ENCODE results near the gene EPAS1. TPM values are rescaled to one million over a fixed set of nuclear protein-coding genes. Genes with fewer than 3 reads are reported as not detected.

The EPAS1 gene
- total and polyA plus RNA-seq, 2 of the 13 experiments (the other 11 are each of a cell fraction or from before 2014, with no cell fraction given) = 47.1 to 182 TPM

DNA sequence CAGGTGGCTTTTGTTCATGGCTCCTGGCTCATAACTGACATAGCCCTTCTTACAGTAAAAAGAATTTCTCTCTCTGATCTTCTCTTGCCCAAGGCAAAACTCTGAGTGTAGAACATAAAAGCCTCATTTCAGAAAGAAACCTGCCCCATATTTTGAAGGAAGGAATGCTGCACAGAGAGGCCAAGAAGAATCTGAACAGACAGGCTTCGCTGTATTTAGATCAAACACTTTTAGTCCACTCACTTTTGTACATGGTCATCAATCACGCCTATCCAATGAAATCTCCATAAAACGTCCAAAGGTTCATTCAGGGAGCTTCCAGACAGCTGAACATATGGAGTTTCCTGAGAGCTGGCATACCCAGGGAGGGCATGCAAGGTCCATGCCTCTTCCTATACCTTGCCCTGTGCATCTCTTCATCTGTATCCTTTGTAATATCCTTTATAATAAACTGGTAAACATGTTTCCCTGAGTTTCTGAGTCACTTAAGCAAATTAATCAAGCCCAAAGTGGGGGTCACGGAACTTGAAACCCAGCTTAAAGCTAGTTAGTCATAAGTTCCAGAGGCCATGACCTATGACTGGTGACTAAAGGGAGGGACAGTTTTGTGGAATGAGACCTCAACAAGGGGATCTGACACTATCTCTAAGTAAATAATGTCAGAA, 119.7 kb downstream of the EPAS1 start (continued):
- TF ChIP-seq, protein P1, sequence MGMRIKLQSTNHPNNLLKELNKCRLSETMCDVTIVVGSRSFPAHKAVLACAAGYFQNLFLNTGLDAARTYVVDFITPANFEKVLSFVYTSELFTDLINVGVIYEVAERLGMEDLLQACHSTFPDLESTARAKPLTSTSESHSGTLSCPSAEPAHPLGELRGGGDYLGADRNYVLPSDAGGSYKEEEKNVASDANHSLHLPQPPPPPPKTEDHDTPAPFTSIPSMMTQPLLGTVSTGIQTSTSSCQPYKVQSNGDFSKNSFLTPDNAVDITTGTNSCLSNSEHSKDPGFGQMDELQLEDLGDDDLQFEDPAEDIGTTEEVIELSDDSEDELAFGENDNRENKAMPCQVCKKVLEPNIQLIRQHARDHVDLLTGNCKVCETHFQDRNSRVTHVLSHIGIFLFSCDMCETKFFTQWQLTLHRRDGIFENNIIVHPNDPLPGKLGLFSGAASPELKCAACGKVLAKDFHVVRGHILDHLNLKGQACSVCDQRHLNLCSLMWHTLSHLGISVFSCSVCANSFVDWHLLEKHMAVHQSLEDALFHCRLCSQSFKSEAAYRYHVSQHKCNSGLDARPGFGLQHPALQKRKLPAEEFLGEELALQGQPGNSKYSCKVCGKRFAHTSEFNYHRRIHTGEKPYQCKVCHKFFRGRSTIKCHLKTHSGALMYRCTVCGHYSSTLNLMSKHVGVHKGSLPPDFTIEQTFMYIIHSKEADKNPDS (CRISPR knock-in tag; IDR thresholded peaks at IDR 0.05) = no peak
- TF ChIP-seq, protein P2, sequence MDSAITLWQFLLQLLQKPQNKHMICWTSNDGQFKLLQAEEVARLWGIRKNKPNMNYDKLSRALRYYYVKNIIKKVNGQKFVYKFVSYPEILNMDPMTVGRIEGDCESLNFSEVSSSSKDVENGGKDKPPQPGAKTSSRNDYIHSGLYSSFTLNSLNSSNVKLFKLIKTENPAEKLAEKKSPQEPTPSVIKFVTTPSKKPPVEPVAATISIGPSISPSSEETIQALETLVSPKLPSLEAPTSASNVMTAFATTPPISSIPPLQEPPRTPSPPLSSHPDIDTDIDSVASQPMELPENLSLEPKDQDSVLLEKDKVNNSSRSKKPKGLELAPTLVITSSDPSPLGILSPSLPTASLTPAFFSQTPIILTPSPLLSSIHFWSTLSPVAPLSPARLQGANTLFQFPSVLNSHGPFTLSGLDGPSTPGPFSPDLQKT (CRISPR knock-in tag; IDR thresholded peaks at IDR 0.05; ENCODE audit: borderline replicate concordance) = no peak
- peak; percentile 74; the same call in 1 of the 2 replicates for TF ChIP-seq FOSL1 (CRISPR knock-in tag; IDR thresholded peaks at IDR 0.05; ENCODE audit: borderline replicate concordance)
- no peak for TF ChIP-seq LCORL (IDR thresholded peaks at IDR 0.05)
- TF ChIP-seq LCORL (CRISPR knock-in tag; IDR thresholded peaks at IDR 0.05) = no peak
- TF ChIP-seq ZNF782 (CRISPR knock-in tag; IDR thresholded peaks at IDR 0.05; ENCODE audit: borderline replicate concordance) = no peak
- no peak for TF ChIP-seq ZNF10 (CRISPR knock-in tag; IDR thresholded peaks at IDR 0.05; ENCODE audit: borderline replicate concordance, low read depth)
- TF ChIP-seq IRX3 (CRISPR knock-in tag; IDR thresholded peaks at IDR 0.05; ENCODE audit: borderline replicate concordance, low read depth) = no peak
- TF ChIP-seq NBN (conservative IDR thresholded peaks at IDR 0.05) = no peak
- TF ChIP-seq, protein P3, sequence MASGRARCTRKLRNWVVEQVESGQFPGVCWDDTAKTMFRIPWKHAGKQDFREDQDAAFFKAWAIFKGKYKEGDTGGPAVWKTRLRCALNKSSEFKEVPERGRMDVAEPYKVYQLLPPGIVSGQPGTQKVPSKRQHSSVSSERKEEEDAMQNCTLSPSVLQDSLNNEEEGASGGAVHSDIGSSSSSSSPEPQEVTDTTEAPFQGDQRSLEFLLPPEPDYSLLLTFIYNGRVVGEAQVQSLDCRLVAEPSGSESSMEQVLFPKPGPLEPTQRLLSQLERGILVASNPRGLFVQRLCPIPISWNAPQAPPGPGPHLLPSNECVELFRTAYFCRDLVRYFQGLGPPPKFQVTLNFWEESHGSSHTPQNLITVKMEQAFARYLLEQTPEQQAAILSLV (CRISPR knock-in tag; IDR thresholded peaks at IDR 0.05; ENCODE audit: borderline replicate concordance) = no peak
- 0 out of 2 replicates have a peak, but pooled peaks have one; percentile 40 for TF ChIP-seq ZNF430 (CRISPR knock-in tag; IDR thresholded peaks at IDR 0.05)
- TF ChIP-seq HNF4G (IDR thresholded peaks at IDR 0.05; ENCODE audit: borderline replicate concordance, low read depth, low read length) = no peak; the same call in 1 of the 2 replicates
- TF ChIP-seq HNF4G (CRISPR knock-in tag; IDR thresholded peaks at IDR 0.05; ENCODE audit: borderline replicate concordance, low read depth) = no peak
- no peak for TF ChIP-seq CBX2 (IDR thresholded peaks at IDR 0.05; ENCODE audit: low read depth, low read length)
- TF ChIP-seq CBX2 (CRISPR knock-in tag; IDR thresholded peaks at IDR 0.05; ENCODE audit: low read depth) = no peak
- TF ChIP-seq, protein P4, sequence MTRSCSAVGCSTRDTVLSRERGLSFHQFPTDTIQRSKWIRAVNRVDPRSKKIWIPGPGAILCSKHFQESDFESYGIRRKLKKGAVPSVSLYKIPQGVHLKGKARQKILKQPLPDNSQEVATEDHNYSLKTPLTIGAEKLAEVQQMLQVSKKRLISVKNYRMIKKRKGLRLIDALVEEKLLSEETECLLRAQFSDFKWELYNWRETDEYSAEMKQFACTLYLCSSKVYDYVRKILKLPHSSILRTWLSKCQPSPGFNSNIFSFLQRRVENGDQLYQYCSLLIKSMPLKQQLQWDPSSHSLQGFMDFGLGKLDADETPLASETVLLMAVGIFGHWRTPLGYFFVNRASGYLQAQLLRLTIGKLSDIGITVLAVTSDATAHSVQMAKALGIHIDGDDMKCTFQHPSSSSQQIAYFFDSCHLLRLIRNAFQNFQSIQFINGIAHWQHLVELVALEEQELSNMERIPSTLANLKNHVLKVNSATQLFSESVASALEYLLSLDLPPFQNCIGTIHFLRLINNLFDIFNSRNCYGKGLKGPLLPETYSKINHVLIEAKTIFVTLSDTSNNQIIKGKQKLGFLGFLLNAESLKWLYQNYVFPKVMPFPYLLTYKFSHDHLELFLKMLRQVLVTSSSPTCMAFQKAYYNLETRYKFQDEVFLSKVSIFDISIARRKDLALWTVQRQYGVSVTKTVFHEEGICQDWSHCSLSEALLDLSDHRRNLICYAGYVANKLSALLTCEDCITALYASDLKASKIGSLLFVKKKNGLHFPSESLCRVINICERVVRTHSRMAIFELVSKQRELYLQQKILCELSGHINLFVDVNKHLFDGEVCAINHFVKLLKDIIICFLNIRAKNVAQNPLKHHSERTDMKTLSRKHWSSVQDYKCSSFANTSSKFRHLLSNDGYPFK (CRISPR knock-in tag; IDR thresholded peaks at IDR 0.05; ENCODE audit: borderline replicate concordance) = no peak
- no peak for TF ChIP-seq ZFP37 (CRISPR knock-in tag; IDR thresholded peaks at IDR 0.05; ENCODE audit: borderline replicate concordance)
